KBM-7 (cell line): ENCODE measurements around the gene ESR1.

Experiments
- DNase-seq: peaks from one replicate; pipeline ENCODE4 v3.0.0-alpha.2; 2015
- in situ Hi-C: fragments of 300-500 bp; cut with MboI; formaldehyde crosslinking; loops from 2 replicates; pipeline ENCODE4 v1.14.3; 2020; ENCODE audit warnings: low sequenced_read_pairs, low pct_unique_long_range_greater_than_20kb, mixed read lengths

The ESR1 gene

DNA sequence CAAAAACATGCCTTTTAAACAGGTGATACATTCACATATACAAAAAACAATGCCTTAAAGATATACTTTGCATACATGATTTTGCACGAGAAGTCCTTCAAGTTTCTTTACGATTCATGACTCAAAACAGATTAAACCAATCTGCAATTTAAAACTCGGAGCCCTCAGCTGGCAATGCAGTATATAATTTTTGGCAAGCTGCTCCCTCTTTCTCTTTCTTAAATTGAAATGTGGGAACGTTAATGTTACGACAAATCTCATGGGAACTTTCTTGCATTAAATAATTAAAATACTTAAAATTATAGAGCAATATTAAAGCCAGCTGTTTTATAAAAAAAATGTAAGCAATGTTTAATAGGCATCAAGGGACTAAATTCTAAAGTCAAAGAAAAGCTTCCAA, 334.6 kb downstream of the ESR1 start:
- DNase-seq, result no peak
- in situ Hi-C loops, result no loop called here

DNA sequence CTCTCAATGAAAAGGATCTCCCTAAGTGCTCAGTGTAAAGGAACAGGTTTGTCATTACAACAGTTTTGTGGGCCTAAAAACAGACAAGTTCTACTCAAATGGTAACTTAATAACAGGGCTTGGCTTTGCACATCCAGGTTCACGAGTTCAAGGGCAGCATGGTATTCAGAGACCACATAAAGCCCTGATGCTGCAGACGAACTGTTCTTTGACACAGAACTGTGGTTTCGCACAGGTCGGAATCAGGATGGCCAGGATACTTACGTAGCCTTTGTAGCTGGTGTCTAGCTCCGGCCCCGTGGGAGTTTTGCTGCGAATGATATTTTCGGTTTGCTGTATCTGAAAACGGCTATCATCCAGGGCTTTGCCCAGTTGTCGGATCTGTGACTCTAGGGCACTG, 335.9 kb downstream of the ESR1 start:
- in situ Hi-C loops, result no loop called here
- DNase-seq, result no peak

DNA sequence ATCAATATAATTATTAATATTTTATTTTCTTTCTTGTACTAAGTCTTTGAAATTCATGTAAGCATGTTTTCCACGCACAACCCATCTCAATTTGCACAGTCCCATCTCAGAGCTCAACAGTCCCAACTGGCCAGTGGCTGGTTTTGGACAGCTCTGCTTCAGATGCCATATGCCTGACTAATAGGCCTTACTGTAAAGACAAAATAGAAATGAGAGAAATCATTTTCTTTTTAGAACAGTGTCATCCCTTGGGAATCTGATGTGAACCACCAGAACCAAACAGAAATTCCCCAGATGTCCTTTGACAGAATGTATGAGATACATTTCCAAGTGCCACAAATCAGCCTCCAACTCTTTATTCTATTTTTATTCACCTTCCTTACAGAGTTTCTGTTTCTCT, 338.9 kb downstream of the ESR1 start:
- no peak for DNase-seq
- in situ Hi-C loops, result no loop called here

DNA sequence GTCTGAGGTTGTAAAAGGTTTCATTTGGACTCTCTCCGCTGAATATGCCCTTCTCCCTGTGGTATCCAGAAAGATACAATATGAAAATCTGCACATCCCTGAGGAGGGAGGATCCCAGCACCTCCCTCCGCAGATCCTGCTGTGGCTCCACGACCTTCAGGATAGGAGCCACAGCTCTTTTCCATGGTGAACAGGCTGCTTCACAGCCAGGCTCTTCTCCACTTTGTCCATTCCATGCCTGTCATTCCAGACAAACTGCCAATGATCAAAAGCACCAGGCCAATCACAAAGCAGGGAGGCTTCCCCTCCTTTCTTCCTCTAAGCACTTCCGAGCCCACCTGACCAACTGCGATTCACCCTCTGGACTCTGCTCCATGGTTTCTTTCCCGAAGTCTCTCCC, 339.8 kb downstream of the ESR1 start:
- no peak for DNase-seq
- in situ Hi-C loops, result no loop called here

DNA sequence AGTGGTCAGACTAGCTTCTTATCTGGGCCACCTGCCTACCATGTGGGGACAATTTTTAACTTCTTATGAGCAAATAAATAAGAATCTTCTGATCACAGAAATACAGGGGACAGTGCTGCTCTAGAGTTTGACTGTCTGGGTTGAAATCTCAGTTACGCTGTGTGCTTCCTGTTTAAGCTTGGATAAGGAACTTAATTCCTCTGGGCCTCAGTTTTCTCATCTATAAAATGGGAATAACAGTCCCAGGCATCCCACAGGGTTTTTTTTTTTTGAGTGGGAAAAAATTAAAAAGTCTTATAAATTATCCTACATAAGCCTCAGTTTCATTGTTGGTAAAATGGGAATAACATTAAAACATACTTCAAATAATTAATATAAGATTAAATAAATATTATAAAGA, 340.9 kb downstream of the ESR1 start:
- in situ Hi-C loops, result no loop called here
- DNase-seq, result no peak

DNA sequence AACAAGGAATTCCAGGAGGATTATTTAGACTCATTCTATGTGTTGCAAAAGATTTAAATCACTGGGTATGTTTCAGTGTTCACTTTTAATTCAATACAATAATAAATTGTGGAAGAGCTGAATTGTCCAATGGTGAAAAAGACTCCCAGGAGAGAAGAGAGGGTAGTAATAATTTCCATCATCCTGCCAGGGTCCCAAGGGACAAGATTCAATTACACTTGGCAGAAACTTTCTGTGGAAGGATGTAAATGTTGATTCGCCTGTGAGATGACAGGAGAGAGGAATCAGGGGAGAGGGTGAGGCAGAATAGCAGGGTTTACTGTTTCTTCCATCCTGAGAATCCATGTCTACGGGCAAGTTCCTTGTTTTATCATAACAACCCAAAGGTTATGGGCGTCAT, 342.7 kb downstream of the ESR1 start:
- DNase-seq, result no peak
- in situ Hi-C loops, result no loop called here

DNA sequence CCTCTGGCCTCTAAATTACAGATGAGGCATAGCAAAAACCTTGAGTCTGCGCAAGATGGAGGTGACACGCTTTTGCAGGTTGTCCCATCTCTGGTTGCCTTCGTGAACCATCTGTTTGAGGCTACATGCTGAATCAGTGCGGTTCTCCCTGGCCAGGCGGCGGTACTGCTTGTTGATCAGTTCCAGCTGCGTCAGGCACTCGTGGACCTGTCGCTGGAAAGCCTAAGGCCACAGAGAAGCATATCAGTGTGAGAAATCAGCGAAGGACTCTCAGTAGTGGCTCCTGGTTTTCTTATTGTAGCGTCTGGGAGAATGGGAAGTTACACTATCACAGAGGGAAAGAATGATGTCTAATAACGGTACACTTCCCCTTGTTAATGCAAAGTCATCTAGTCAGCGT, 344.4 kb downstream of the ESR1 start:
- no peak for DNase-seq
- in situ Hi-C loops, result no loop called here

DNA sequence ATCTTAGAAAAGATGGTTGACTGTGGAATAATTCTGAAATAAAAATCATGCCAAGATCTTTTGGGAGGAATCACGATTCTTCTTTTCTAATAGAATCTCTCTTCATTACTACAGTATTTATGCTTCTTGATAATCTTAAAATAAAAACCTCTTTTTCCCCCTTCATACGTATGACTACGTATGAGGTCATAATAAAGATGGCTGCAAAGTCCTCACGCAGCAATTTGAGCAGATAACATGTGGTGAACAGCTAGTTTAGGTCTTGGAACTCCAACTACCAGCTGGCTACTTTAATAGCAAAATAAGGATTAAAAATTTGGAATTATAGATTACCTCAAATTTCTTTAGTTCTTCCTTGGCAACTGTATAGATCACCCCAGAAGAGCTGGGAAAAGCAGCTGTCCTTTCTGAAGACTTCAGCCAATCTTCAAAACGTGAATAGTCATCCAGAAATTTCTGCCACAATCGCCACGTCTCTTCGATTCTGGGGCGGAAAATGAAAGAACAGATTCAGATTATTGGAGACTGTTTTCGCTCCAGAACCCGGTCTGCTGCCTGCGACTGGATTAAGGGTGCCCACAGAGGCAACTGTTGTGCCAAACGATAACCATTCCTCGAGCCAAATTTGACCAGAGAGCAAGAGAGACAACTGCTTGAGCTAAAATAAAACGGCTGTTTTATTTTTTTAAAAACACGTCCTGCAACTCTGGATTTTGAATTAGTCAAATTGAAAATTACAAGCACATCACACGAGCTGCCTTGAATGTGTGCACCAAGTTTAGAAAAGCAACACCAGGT, 347.3 kb downstream of the ESR1 start:
- in situ Hi-C loops, result no loop called here
- DNase-seq, result no peak

DNA sequence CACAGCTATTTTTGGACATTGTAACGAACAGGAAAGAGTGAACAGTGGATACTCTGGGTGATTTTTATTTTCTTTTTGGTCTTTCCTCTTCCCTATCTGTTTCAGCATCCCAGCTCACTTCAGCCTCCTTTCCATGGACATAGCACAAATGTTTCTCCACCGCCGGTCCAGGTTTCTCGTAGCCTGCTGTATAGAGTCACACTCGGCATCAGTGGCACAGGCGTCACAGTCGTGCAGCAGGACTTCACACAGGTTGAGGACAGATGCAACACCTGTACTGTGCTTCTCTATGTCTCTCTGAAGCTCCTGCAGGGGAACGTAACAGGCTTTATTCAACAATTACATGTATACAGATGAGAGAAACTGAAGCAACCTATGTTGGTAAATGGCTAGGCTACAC, 348.3 kb downstream of the ESR1 start:
- DNase-seq, result no peak
- in situ Hi-C loops, result no loop called here

DNA sequence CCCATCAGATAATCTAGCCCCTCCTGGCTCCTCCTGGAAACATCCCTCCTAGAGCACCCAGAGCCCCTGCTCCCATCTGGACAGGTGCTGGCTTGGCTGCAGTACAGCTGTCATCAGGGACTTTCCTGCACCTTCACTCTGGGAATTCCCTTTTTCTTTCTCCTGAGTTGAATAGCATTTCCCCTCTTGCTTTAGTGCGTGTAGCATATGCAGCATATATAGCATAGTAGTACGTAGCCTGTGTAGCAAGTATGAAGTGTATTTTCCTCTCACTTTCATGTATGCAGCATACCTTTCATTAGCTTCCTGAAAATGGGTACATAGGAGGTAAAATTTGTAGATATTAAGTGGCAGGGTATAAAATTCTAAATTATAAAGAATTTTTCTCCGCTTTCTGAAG, 352.9 kb downstream of the ESR1 start:
- no peak for DNase-seq
- in situ Hi-C loops, result no loop called here

DNA sequence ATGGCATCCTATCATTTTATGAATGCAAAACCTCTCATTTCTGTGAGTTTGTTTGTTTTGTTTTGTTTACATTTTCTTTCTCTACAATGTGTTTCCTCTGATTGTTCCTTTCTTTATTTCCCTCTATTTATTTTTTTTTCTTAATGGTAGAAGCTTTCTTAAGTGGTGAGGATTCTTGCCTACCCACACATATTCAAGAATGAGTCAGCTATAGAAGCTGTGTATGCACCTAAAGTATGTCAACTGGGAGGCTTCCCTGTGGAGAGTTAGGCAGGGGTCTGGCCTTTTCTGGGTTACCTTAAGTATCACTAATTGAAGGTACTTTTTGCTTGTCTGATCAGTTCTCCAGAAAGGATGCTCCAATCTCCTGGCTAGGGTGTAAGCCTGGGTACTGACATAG, 354.0 kb downstream of the ESR1 start:
- in situ Hi-C loops, result no loop called here
- DNase-seq, result no peak

DNA sequence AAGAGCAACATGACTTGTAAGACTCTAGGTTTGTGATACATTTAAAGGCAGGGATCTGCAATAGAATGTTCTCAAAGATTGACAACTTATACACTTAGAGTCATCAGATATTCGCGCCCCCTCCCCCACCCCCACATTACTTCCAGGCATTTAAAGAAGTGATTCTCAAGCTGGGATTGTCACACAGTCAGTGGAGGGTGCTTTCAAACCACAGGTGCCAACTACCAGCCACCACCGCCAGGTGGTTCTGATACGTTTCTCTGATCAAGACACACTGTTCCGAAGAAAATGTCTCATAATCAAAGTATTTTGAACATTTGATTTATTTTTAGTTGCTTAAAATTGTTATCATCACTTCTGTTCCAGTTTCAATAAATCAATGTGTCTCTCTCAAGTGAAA, 357.5 kb downstream of the ESR1 start:
- in situ Hi-C loops, result no loop called here
- no peak for DNase-seq

DNA sequence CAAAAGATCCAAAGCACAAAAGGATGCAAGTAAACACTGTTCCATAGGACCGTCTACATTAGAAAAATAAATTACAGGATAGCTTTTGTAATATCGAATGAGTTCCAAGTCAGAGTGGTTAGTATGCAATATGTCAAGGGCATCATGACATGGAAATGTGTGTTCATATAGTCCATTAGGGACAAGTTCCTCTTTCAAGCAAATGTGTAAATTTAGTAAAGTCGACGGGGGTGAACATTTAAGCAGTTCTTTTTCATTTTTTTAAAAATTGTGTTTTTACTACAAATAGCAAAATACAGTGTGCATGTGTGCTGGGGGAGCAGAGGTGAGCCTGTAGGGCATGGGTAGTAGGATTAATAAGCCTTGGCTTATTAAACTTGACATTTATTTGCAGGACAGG, 359.0 kb downstream of the ESR1 start:
- in situ Hi-C loops, result no loop called here
- DNase-seq, result no peak

DNA sequence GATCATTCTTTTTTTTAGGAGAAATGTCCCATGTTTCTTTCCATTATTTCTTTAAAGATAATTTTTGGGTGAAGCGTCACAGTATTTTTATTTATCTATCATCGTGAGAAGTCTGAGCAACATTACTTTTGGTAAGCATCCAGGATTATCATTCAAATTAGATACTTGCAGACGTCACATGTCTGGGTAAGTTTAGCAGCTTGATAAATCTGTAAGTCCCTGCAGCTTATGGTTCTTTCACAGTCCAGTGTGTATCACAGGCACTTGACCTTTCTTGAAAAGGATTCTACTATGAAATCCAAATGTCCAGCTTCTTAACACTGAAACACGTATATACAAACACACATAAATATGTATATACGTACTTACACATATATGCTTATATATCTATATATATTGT, 359.4 kb downstream of the ESR1 start:
- DNase-seq, result no peak
- in situ Hi-C loops, result no loop called here

DNA sequence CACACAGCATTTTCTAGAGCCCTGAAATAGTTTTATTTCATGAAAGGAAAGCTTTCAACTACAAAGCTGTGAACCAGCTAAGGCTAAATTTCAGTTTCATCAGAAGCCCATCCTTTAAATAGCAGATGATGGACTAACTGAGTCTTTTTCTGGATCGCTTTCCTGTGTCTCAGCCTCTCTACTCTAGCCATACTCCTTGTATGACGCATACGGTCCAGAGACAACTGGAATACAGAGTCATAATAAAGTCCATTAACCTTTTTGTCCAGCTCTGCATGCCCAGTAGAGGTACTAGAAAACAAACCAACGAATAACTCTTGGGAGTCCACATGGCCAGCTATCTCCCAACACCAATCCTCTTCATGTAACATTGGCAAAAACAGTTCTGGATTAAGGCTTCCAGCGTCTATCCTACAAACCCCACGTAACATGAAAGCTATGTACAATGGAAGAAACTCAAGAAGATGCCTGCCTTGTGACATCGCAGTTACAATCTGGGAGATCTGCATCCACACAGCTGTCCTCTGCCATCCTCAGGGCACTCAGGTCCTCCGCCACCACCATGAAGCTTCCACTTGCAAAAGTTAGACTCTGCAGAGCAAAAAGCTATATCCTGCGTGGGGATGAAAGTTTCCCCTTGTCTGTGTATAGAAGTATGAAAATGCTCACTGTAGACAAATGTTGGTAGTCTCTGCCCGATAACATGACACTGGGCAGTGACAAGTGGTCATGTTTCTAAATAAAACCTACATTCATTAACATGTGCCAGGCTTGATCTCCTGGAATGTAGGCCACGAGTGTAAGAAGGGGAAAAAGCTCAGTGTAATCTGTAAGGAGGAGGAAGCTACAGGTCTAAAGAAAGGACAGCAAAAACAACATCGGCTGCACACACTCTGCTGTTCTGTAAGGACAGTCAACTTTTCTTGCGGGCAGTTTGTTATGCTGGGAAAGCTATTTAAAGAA, 360.4 kb downstream of the ESR1 start:
- in situ Hi-C loops, result no loop called here
- no peak for DNase-seq

DNA sequence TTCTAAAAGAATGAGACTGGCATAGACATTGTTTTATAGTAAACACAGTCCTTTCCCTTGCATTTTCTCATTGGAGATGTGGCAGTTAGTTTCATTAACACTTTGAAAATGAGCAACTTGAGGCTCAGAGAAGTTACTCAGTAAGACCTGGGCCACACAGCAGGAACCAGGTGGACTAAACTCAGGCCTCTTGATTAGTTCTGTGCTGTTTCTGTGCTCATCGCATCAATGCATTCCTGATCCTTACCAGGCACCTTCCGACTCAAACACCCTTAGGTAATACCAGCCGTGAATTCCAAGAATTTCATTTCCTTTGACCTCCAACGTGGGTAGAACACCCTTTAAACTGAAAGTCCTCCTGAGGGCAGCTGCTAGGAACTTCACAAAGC, 362.8 kb downstream of the ESR1 start:
- in situ Hi-C loops, result no loop called here
- no peak for DNase-seq

DNA sequence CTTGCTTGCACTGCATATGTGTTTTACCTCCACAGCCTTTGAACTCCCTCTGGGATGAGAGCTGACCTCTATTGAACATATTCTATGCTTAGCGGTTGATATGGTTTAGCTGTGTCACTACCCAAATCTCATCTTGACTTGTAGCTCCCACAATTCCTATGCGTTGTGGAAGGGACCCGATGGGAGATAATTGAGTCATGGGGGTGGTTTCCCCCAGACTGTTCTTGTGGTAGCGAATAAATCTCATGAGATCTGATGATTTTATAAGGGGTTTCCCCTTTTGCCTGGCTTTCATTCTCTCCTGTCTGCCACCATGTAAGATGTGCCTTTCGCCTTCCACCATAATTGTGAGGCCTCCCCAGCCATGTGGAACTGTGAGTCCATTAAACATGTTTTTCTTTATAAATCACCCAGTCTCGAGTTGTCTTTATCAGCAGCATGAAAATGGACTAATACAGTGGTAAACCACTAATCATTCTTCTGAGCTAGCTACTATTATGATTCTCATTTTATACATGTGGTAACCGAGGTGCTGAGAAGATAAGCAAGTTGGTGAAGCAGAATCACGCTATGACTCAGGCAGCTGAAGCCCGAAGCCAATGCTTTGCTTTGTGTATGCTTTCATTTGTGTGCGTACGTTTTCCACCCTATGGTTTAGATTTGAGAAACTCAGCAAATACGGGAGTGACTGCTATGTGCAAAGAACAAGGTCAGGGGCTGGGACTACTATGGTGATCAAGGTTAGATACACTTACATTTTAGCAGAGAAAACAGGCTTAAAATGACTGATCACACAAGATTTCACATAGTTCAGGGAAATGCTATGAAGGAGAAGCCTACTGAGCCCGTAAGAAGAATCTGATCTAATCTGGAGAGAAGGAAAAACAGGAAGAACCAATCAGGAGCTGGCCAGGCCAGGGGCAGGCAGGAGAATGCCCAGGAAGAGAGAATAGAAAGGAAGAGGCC, 363.5 kb downstream of the ESR1 start:
- DNase-seq, result no peak
- in situ Hi-C loops, result no loop called here

DNA sequence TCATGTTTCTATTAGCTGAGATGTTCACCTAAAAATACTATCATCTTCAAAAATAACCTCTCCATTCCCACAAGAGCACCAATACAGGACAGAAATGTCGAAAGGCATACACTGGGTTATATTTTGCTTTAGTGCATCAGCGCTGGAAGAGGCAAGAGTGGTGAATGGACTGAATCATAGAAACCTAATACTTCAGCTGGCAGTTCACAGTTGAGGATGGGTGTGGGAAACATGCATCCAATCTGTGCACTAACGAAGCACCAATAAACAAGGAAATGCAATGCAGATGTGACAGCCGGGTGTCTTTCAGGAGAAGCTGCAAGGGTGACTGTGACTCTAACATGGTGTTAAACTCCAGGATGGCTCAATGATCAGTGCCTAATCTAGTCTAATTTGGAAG, 365.8 kb downstream of the ESR1 start:
- no peak for DNase-seq
- in situ Hi-C loops, result no loop called here

DNA sequence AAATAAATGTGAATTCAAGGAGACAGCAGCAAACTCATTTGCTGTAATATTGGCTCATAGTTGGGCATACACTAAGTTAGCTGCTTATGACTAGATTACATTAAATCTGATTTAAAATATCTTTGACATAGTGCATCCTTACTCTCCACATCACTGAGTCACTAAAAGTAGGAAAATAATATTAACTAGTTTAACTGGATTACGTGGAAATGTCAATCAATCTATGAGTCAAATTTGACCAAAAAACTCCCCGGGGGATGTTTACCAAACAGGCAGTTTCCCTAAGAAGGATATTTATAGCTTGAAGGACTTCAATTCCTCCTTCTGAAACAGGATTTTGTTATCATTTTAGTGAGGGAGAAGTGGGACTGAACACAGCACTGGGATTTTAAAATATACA, 366.5 kb downstream of the ESR1 start:
- no peak for DNase-seq
- in situ Hi-C loops, result no loop called here
